Keratinocyte (primary cell): Measurements from ENCODE around the gene LHPP.

Experiments used
- CTCF ChIP-seq, 3 experiments: IDR thresholded peaks in 1 of 3; conservative IDR thresholded peaks in 1 of 3; optimal IDR thresholded peaks in 1 of 3; 2 replicates in 2 of 3; 3 replicates in 1 of 3; pipeline versions ENCODE3 to v1.5.1; 2011; ENCODE audit warnings: low read length in 3 of 3, mild to moderate bottlenecking in 3 of 3, moderate library complexity in 2 of 3, control low read depth in 1 of 3, inconsistent platforms in 1 of 3; ENCODE audit not compliant: insufficient read depth in 2 of 3; ENCODE audit errors: extremely low read depth in 1 of 3
- EZH2 ChIP-seq: IDR thresholded peaks from one replicate; pipeline ENCODE4 v1.6.1; 2012; ENCODE audit warnings: inconsistent platforms, mild to moderate bottlenecking, low read length, moderate library complexity

GRCh38 chr10:124530816-124531215, 69.2 kb downstream of the LHPP start:
- TF ChIP-seq CTCF (optimal IDR thresholded peaks at IDR 0.05 in 1 of 3, IDR thresholded peaks at IDR 0.05 in 1 of 3, conservative IDR thresholded peaks at IDR 0.05 in 1 of 3; ENCODE audit: extremely low read depth in 1 of 3, insufficient read depth in 2 of 3, low read length in 3 of 3), result no peak
- TF ChIP-seq EZH2, result no peak
